ENCODE data around the gene MCL1.
"Not testable (repeated sequence)": the region's sequence is repeated elsewhere in the genome, so short reads cannot be mapped to it uniquely, and the experiment has no call there.

MCL1 gene

DNA sequence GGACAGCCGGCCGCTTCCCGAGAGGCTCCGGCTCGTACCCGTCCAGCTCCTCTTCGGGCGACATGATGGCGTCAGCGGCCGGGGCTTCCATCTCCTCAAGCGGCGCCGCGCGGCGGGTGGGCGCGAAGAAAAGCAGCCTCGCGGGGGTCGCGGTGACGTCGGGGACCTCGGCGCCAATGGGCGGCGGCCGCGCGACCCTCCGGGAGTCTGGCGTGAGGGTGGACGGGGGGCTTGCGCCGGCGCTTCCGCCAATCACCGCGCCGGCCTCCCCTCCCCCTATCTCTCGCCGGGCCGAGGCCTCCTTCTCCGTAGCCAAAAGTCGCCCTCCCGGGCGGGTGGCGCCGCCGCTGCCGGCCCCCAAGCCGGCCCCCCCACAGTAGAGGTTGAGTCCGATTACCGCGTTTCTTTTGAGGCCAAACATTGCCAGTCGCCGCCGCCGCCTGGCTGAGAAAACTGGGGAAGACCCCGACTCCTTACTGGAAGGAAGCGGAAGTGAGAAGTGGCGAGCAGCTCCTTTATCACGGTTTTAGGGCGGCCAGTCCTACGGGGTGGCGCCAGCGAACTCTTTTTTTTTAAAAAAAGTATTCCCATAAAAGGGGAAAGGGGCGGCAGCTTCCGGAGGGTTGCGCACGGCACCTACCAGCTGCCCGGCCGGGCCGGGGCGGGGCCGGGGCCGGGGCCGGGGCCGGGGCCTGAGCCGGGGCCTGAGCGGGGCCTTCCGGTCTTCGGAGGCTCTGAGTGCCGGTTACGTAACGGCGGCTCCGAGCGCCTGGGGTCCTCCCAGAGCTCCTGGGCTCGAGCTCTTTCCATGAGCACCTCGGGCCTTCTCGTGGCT lies at the start of gene MCL1:
Gene MCL1 (minus strand): TSS at position 501 of the 835 bp plus-strand sequence. CDS start 80 bp downstream, at position 421.
- DNase-seq: peak; percentile 97

DNA sequence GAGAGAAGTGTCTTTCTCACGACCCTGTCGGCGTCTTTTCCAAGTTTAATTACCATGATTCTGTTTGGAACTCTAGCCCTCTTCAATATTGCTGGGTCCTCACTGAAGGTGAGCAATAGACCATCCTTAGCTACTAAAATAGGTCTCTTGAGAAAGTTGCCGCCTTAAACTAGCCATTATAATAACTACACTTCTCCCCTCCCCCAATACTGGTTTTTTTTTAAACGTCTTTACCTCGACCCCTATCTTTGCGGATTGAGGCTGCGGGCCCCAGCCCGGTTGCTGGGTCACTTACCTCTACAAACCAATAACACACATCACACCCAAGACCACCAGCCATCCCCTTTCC lies 49.3 kb upstream of the MCL1 start:
- no peak for DNase-seq

DNA sequence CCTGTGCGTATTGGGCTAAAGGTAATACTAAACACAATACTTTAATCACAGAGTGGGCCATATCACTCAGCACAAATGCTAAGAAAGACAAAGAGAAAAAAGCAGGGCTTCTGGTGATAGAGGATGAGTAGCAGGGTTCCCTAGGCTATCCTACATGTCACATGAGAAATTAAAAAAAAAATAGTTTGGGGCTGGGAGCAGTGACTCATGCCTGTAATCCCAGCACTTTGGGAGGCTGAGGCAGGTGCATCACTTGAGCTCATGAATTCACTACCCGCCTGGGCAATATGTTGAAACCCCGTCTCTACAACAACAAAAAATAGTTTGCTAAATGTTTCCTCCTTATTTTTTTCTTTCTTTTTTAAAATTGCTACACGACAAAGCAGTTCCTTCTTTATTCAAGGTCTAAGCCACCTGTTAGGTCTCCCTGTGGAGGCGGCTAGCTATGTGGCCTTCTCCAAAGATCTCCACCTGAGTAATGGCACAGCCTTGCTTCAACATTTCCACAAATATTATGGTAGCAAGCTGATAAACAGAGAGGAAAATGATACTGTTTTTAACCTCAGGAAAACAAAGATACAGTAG lies 48.5 kb upstream of the MCL1 start:
- no peak for DNase-seq

DNA sequence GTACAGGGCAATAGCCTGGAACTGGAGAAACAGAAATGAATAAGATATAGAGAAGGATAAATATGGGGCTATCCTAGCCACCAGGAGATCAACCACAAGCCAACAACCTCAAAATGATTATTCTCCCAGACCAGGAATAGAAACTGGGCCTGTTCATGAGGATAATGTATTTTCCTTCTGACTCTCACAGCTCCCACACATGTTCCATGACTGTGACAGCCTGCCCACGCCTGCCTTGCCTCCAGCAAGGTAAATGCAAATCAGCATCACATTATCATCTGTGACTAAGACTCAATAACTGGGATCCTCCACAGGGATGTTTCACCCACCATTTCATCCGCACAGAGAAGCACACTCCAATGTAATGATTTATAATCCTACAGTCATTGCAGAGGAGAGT lies 46.7 kb upstream of the MCL1 start:
- DNase-seq: no peak

DNA sequence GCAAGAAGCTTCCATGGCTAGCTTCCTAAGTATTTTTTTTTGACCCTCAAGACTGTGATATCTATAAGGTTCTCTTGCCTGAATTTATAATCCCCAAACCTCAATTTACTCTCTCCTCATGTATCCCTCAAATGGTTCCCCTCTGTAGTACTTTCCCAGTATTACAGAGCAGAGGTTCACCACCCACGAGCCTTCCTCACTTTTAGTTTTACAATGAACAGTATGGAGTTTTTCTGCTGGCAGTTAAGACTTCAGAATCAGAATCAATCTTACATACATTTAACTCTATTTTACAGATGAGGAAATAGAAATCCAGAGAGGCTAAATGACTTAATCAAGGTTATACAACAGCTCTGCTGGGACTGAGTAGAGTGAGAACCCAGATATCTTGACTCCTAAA lies 45.1 kb upstream of the MCL1 start:
- not testable (repeated sequence) for DNase-seq

DNA sequence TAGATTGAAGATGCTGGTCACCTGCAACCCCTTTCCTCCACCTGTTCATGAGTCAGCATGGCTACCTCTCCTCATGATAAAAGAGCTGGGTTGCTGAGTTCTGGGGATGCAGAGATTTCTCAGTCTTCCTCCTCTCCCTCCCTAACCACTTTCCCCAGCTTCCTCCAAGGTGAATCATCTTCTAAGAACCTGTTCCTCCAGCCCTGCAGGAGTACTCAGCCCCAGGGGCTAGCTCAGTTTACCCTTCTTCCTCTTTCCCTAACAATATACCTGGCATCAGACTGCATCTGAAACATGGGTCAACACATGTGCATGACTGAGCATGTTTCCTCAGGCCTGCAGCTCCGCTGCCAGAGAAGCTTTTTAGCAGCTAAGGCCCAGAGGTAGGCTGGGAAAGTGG lies 44.7 kb upstream of the MCL1 start:
- not testable (repeated sequence) for DNase-seq

DNA sequence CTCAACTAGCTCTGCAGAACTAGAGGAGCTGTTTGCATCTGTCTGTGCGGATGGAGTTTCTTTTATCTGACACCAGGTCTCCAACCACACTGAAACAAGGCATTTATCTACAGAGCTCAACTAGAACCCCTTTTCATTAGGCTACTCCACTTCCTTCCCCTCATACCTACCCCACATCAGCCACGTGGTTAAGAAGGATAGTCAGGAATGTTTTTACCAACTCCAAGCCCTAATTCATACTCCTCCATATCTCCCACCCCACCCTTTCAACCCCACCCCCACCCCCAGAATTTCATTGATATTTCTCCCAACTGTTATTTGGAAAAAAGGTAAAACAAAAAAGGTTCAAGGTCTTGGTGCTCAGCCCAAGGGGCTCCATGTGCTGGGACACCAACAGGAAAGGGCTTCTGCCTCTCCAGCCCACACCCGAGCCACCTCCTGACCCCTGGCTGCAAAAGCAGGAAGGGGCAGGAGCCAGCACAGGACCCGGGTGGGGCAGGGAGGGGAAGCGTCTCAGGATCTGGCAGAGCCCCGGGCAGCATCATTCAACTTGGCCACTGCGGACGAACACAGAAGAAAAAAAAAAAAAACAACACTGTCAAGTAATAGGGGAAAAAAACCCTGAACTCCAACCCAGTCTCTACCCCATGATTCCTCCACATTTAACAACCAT lies 43.0 kb upstream of the MCL1 start:
- no peak for DNase-seq

DNA sequence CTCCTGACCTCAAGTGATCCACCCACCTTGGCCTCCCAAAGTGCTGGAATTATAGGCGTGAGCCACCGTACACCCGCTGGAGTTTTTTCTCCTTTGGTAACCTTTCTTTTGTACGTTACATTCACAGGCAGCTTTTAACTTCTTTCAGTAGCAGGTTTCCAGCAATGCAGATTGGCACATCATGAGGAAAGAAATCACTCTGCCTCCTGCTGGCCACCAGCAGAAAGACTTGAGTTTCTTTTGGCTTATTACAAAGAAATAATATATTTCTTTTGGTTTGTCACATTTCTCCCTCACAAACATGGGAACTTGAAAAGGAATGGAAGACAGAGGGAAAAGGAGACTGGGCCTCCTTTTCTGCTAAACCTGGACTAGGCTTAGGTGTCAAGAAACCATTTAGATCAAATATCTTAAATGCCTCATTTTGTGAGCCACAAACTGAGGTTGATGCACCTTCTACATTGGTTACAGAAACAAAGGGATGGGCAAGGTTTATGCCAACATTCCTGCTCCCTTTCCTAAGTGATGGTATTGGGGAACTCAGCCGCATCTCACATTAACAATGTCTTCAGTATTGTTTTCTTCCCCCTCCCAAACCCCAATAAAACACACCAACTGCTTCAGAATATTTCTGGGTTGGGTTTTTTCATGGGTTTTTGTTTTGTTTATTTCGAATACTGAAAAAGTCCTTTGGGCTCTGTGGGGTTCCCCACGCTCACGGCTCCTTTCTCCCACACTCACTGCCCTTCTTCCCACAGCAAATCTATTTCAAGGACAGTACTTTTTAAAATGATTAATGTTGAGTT lies 42.3 kb upstream of the MCL1 start:
- DNase-seq: no peak

DNA sequence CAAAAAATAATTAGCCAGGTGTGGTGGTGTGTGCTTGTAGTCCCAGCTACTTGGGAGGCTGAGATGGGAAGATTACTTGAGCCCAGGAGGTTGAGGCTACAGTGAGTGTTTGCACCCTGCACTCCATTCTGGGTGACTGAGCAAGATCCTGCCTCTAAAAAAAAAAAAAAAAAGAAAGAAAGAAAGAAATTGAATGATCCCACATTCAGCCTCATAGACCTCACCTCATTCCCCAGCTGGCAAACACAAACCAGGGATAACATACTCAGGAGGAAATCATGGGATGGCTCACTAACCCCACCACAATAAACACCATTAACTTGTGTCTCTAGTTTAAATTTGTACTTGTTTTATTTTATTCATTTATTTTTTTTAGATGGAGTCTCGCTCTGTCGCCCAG lies 41.5 kb upstream of the MCL1 start:
- DNase-seq: no peak

DNA sequence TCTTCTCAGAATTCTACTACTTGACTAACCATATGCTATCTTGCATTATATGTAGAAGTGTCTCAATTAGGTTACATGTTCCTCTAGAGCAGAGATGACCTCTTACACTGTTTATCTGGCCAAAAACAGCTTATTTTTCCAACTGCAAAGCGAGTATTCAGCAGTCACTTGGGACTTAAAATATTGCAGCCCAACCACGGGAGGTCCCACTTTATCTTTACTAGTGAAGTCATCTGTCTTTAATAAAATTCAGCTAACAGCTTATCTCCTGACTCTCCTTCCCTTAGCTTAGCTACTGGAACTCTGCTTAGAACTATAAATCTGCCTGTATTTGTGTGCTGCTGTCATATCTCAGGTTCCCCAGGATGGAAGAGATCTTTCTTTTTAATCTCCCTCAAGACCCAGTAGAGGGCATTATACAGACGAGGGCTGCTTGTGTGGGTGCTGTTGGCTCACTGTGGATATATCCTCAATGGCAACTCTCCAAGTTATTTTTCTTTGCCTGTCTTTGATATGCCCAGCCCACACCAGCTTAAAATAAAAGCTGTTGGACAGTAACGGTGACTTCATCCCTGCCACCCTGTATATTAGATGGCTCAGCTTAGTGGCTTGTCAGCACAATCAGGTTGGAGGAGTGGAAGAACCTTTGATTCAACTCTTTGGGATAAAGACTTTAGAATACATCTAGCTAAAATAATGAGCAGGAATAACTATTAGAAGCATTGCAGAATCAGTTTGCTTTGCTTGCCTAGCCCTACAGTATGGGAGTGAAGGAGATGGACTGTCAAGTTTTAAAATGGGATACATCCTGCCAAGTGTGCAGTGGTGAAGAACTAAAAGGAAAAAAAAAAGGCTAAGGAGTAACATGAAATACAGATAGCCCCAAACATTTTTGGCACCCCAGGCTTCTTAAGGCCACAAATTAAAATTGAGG lies 40.4 kb upstream of the MCL1 start:
- no peak for DNase-seq

DNA sequence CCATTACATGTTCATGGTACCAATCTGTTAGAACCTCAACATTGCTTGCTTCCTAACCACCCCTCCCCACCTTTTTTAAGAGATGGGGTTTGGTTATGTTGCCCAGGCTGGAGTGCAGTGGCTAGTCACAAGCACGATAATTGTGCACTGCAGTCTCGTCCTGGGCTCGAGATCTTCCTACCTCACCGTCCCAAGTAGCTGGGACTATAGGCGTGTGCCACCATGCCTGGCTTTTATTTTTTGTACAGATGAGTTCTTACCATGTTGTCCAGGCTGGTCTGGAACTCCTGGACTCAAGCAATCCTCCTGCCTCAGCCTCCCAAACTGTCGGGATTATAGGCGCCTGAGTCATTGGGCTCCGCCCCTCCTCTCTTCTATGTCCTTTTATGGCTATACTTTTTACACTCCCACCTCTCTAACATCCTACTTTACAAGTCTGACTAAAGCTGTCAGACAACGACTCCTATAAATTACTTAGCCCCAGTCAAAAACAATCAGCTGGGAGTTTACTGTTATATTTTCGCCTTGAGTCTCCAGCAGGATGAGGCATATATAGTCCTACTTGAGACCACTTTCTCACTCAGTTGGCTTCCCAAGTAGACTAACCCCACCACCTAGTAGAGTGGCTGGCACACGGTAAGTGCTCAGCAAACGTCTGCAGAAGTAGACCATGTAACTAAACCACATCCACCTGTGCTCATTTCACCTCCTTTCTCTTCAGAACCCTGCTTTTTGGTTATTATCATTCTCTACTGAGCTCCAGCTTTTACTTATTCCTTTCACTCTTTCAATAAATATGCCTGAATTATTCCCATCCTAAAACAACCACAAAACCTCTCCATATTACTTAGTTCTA lies 36.2 kb upstream of the MCL1 start:
- no peak for DNase-seq

DNA sequence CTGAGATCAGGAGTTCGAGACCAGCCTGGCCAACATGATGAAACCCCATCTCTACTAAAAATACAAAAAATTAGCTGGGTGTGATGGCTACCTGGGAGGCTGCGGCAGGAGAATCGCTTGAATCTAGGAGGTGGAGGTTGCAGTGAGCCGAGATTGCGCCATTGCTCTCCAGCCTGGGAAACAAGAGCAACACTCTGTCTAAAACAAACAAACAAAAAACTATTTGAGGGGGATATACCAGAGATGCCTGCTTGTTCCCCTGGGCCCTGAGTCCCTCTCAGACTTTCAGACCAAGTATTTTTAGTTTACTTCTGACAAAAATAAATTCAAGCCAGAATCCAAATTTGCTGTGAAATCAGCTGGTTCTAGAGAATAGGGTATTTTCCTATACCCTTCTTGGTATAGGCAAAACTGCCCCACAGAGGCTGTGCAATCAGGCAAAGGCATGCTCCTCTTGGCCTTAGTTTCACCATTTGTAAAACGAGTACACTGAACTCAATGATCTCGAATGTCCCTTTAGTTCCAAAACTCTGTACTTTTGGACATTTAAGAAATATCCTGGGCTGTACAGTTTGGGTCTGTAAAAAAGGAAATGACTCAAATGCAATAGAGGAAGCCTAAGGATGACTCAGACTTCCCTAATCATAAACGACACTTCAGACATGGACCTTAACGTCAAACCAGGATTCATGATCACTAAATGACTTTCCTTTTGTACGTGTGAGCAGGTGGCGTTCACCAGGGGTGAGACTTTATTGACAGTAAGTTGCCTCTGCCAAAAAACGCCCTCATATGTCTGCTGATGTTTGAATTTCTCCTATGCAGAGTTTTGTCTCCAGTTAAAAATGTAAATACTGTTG lies 33.9 kb upstream of the MCL1 start:
- DNase-seq: peak; percentile 80

DNA sequence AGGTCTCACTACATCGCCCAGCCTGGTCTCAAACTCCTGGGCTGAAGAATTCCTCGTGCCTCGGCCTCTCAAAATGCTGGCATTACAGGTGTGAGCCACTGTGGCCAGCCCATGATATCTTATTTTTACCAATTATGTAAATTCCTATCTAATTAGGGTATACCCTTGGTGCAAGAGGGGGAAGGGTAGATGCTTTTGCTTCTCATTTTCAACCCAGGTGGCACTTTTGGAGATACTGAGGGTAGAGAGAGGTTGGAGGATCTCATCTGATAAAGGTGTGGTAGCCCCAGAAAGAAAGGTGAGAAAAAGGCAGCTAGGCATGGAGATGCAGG lies 32.6 kb upstream of the MCL1 start:
- no peak for DNase-seq

DNA sequence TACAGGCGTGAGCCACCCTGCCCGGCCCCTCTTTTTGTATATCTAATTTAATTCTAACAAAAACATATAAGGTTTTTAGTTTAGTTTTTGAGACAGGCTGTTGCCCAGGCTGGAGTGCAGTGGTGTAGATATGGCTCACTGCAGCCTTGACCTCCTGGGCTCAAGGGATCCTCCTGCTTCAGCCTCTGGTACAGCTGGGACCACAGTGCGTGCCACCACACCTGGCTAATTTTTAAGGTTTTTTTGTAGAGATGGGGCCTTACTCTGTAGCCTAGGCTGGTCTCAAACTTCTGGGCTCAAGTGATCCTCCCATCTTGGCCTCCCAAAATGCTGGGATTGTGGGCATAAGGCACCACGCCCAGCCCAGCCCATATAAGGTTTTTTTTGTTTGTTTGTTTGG lies 31.2 kb upstream of the MCL1 start:
- no peak for DNase-seq

DNA sequence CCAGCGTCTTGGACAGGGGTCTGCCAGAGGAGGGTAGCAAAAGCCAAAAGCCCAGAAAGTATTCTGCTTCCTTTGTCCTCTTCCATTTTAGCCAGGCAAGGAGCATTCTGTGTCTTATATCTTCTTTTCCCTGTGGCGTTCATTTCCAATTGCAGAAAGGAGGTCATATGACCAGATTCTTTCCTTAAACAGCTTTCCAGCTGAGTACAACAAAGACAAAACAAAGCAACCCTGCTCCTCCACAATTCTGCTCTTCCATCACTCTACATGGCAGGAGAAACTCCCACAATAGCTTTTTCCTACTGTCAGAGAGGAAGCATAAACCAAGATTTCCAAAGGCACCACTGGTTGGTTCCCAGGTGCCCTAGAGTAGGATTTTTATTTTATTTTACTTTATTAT lies 30.3 kb upstream of the MCL1 start:
- no peak for DNase-seq

DNA sequence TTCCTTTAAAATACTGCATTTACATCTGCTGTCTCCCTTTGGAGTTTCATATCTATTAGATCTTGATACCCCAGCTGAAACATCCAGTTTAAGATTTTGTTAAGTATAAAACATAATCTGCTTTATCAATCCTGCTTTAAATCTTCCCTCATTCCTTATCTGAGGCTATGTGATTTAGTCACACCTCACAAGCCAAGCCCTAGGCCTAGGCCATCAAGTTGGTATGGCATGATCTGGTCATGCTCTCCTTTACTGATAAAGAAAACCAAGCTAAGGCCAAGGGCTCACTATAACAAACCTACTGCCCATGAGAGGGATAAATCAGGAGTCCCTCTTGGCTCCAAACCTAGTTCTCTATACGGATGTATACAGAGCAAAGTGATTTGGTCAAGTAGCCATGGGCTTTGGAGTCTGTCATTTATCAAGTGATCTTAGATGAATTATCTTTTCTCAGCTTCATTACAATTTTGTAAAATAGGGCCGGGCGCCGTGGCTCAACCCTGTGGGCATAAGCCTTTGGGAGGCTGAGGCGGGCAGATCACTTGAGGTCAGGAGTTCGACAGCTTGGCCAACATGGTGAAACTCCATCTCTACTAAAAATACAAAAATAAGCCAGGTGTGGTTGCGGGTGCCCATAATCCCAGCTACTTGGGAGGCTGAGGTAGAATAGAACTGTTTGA lies 27.2 kb upstream of the MCL1 start:
- DNase-seq: no peak

DNA sequence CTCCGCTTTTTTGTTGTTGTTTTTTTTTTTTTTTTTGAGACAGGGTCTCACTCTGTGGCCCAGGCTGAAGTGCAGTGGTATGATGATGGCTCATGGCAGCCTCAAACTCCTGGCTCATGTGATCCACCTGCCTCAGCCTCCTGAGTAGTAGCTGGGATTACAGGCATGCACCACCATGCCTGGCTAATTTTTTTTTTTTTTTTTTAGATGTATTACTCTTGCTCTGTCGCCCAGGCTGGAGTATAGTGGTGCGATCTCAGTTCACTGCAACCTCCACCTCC lies 26.0 kb upstream of the MCL1 start:
- not testable (repeated sequence) for DNase-seq

DNA sequence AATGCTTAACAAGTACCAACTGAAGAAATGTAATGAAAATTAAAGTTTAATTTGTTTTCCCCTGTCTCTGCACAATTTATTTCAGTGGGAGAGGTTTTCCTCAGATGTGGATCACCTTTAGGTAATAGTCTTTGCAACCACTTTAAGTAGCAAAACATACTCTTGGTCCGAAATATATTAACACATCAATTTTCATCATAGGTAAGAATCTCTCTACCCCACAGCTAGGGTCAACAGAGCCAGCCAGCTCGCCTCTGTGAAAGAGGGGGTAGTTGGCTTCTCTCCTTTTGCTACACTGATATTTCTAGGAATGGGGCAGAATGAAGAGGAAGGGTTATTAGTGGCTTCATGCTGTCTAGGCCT lies 24.8 kb upstream of the MCL1 start:
- DNase-seq: no peak

DNA sequence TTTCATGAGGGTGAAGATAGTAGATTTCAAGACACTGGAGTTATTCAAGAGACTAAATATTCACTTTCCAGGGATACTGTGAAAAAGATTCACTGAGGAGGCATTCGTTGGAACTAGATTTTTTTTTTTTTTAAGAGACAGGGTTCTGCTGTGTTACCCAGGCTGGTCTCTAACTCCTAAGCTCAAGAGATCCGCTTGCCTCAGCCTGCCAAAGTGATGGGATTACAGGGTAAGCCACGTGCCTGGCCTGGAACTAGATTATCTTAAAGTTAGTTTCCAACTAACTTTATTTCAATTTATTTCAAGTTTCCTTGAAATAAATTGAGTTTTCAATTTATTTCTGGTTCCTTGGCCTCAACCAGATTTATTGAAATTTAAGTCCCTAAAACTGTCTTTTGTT lies 24.3 kb upstream of the MCL1 start:
- no peak for DNase-seq

DNA sequence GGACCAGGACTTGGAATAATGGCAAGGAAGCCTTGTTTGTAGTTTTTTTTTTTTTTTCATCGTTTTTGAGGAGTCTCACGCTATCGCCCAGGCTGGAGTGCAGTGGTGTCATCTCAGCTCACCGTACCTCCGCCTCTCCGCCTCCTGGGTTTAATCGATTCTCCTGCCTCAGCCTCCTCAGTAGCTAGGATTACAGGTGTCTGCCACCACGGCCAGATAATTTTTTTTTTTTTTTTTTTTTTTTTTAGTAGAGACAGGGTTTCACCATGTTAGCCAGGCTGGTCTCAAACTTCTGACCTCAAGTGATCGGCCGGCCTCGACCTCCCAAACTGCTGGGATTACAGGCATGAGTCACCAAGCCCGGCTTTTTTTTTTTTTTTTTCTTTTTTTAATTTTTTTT lies 23.0 kb upstream of the MCL1 start:
- DNase-seq: not testable (repeated sequence)

Measured in NCI-H146 (cell line).